Urinary bladder (tissue), 4 donors: ENCODE measurements around the gene CD24. TPM values are rescaled to one million over a fixed set of nuclear protein-coding genes. Genes with fewer than 3 reads are reported as not detected.
"Not testable (repeated sequence)": the region's sequence is repeated elsewhere in the genome, so short reads cannot be mapped to it uniquely, and the experiment has no call there.

Experiments used
- DNase-seq: peaks from one replicate; pipeline ENCODE4 v3.0.0-alpha.2; 2015; ENCODE audit errors: extremely low spot score
- H3K27ac ChIP-seq: one replicate; pipeline ENCODE4 v1.5.1; 2013; ENCODE audit warnings: low read depth, mild to moderate bottlenecking, moderate library complexity
- H3K36me3 ChIP-seq: one replicate; pipeline ENCODE4 v1.6.1; 2013; ENCODE audit warnings: mild to moderate bottlenecking, moderate library complexity; ENCODE audit not compliant: insufficient read depth
- H3K4me1 ChIP-seq: one replicate; pipeline ENCODE4 v1.6.1; 2013; ENCODE audit warnings: mild to moderate bottlenecking, moderate library complexity; ENCODE audit not compliant: insufficient read depth
- H3K4me3 ChIP-seq: one replicate; pipeline ENCODE4 v1.5.1; 2013; ENCODE audit warnings: low read depth, low read length
- WGBS: extraction: QIAGEN DNeasy Blood & Tissue Kit; methylation state at CpG from one replicate; pipeline ENCODE4 v1.1.7; 2013; 5-methylcytosine and 5-hydroxymethylcytosine counted together
- polyA plus RNA-seq: library from polyadenylated mRNA; stranded (reverse); fragments of 200-250 nt; gene quantifications from one replicate; pipeline ENCODE4 v1.2.3, GENCODE V29; 2013
- total RNA-seq: library from RNA; depleted of rRNA; stranded (reverse); fragments of >200 nt; gene quantifications from one replicate; pipeline ENCODE4 v1.2.3, GENCODE V29; 2014
- donor health status: healthy with polysubstance abuse.
- donor health status: healthy.

Gene CD24
- total and polyA plus RNA-seq, 2 donors = 28.8 to 283 TPM

DNA sequence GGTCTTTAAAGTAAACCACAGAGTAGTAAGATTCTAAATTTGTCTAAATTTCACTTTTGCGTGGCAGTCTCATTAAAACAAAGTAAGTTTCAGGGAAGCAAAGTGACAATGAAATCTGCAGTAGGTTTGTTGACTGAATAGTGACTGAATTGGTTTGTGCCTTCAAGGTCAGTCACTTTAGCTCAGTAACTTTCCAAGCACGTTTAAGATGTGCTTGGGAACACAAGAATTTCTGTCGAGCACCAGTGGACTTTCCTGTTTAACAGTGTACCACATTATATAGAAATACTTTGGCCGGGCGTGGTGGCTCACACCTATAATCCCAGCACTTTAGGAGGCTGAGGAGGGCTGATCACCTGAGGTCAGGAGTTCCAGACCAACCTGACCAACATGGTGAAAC is 1.7 kb upstream of the CD24 start:
- H3K27ac ChIP-seq = no peak overlapping the region
- H3K4me3 ChIP-seq = no peak overlapping the region
- H3K4me1 ChIP-seq = no peaks in the 10 kb centered on the region
- no peaks in the 10 kb centered on the region for H3K36me3 ChIP-seq
- 63% methylated on average over 5 of the region's 5 CpGs for WGBS
- no peak for DNase-seq

- H3K27ac ChIP-seq = no peak overlapping the region
- H3K4me3 ChIP-seq = peak overlapping the region; percentile 64
- DNase-seq = no peak
- no peaks in the 10 kb centered on the region for H3K4me1 ChIP-seq
- no peaks in the 10 kb centered on the region for H3K36me3 ChIP-seq
- WGBS = 3% methylated on average over 12 of the region's 12 CpGs
Observed at GRCh38 chr6:106975738-106976064, 1.2 kb upstream of the CD24 start.

DNA sequence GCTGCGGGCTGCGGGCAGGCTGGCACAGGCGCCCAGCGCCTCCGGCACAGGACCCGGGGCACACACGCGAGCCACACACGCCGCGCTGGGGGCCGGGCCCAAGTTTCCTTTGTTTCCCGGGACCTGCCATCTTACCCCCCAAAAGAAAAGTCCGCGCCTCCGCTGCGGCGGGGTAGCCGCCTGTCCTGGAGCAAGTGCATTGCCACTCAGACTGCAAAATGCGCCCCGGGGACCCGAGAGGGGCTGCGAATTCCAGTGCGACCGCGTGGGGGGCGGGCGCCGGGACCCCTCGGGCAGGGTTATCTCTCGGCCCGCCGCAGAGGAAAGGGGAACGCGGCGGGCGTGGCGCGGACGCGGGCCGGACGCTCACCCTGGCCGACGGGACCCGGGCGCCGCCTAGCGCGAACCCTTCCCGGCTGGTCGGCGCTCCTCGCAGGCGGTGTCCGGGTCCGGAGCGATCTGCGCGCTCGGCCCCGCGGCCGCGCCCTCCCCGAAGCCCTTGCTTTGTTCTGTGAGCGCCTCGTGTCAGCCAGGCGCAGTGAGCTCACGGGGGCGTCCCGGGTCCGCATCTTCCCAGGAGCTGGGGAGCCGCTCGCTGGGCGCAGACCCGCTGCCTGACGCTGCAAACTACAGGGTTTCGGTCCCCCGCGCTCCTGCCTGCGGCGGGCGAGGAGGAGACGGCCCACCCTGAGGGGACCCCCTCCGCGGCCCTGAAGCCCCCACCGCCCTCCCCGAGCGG is 639 bp upstream of the CD24 start:
- no peak for DNase-seq
- under 1% methylated on average over 90 of the region's 90 CpGs for WGBS
- Histone ChIP-seq H3K4me3 (peak overlapping the region; percentile 64), H3K4me1 (no peaks in the 10 kb centered on the region), H3K36me3 (no peaks in the 10 kb centered on the region), H3K27ac (no peak overlapping the region)

DNA sequence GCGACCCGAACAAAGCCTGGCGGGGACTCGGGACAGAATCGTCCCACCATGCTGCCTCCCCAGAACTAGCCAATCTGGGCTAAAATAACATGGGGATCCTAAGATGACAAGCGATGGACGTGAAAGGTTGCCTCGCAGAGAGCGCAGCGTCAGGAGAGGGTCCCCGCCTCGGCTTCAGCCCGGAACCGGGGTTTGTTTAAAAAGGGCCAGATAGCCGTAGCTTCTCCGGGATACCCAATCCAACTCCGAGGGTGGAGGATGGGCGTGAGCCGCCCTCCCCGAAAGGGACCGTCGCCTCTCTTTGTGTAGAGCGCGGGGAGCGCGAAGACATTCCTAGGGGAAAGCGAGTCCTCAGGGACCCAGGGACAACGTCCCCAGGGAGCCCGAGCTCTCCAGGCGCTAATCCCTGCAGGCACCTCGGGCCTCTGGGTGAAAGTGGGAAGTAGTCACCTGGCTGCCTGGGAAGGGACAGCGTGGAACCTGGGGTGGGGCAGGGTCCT is 643 bp downstream of the CD24 start:
- H3K4me1 ChIP-seq = no peaks in the 10 kb centered on the region
- no peak overlapping the region for H3K27ac ChIP-seq
- H3K4me3 ChIP-seq = peak overlapping the region; percentile 64
- H3K36me3 ChIP-seq = no peaks in the 10 kb centered on the region
- 1% methylated on average over 32 of the region's 32 CpGs for WGBS
- no peak for DNase-seq

DNA sequence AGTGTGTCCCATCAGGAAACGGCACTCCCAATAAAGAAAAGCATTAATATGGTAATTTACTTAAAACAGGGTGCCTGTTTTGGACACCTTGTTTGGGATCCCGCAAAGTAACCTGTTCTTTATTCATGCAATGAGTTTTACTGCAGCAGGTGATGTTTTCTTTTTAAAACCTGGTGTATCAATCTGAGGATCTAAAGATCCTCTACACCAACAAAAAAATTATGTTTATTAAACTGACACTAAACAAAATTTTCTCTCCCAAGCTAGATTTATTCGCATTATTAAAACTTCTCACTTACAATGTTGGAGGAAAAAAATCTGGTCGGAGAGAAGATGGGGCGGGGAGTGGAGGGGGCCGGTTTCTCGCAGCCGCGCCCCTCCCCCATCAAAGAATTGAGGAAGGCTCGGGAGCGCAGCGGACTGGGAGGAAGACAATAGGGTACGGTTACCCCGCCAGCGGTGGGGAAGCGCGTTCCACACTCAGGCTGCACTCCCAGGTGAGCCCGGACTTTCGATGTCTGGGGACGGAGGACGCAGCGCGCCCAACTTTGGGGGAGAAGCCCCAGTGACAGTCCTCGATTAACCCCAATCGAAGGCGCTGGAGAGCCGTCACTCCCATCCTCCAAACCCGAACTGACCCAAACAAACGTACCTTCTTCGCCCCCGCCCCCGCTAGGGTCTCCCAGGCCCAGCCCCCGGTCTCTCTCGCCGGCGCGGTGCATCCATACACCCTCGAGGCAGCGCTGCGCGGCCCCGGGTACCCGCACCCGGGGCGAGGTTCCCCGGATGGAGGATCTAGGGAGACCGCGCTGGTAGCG is 1.3 kb downstream of the CD24 start:
- Histone ChIP-seq H3K4me3 (peak overlapping the region; percentile 64), H3K36me3 (no peaks in the 10 kb centered on the region), H3K27ac (no peak overlapping the region), H3K4me1 (no peaks in the 10 kb centered on the region)
- 3% methylated on average over 49 of the region's 49 CpGs for WGBS
- DNase-seq = no peak

GRCh38 chr6:106972500-106972899 is 2.0 kb downstream of the CD24 start:
- Histone ChIP-seq H3K27ac (no peak overlapping the region), H3K4me1 (no peaks in the 10 kb centered on the region), H3K36me3 (no peaks in the 10 kb centered on the region), H3K4me3 (no peak overlapping the region)
- no peak for DNase-seq
- WGBS = 22% methylated on average over 10 of the region's 10 CpGs

DNA sequence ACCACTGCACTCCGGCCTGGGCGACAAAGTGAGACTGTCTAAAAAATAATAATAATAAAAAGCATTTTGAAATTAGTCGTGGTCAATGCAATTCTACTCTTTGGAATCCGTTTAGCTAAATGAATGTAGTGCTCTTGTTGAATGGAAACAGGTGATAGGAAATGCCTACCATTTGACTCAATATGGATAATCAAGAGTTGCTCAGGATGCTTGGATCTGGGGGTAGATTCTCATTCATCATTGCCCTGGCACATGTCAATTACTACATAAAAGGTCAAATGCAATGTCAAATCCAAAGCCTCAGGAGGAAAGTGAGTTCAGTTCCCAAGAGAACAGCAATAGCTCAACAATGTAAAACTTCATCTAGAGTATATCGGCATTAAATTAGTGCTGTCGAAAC is 3.8 kb downstream of the CD24 start:
- WGBS = 92% methylated on average over 6 of the region's 6 CpGs
- H3K36me3 ChIP-seq, H3K27ac ChIP-seq, H3K4me1 ChIP-seq, DNase-seq, H3K4me3 ChIP-seq: not testable (repeated sequence)

GRCh38 chr6:106967936-106968555 is 6.5 kb downstream of the CD24 start:
- no peak overlapping the region for H3K27ac ChIP-seq
- no peaks in the 10 kb centered on the region for H3K36me3 ChIP-seq
- no peaks in the 10 kb centered on the region for H3K4me1 ChIP-seq
- no peak overlapping the region for H3K4me3 ChIP-seq
- WGBS = 79% methylated on average over 9 of the region's 9 CpGs
- DNase-seq = no peak

- DNase-seq = no peak
- H3K27ac ChIP-seq = no peak overlapping the region
- no peaks in the 10 kb centered on the region for H3K4me1 ChIP-seq
- no peak overlapping the region for H3K4me3 ChIP-seq
- 90% methylated on average over 9 of the region's 9 CpGs for WGBS
- no peaks in the 10 kb centered on the region for H3K36me3 ChIP-seq
Observed at GRCh38 chr6:106966671-106967640, 7.6 kb downstream of the CD24 start.

DNA sequence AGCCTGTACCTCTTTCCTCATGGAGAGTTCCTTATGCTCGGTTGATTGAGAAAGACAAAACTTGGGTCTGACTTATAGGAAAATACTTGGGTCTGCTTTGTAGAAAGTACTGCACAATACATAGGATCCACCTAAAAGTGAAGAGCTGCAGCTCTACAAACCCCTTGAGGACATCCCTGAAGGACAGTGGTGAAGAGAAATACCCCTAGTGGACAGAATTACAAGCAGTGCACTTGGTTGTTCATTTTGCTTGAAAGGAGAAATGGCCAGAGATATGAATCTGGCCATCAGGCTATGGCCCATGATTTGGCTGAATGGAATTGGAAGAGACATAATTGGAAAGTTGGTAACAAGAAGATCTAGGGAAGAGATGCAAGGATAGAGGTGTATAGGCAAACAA is 8.3 kb downstream of the CD24 start:
- H3K27ac ChIP-seq = no peak overlapping the region
- DNase-seq = no peak
- no peaks in the 10 kb centered on the region for H3K4me1 ChIP-seq
- no peaks in the 10 kb centered on the region for H3K36me3 ChIP-seq
- no peak overlapping the region for H3K4me3 ChIP-seq
- 90% methylated on average over 1 of the region's 1 CpG for WGBS

GRCh38 chr6:106964954-106965353 is 9.6 kb downstream of the CD24 start:
- Histone ChIP-seq H3K4me3 (no peak overlapping the region), H3K4me1 (no peaks in the 10 kb centered on the region), H3K36me3 (no peaks in the 10 kb centered on the region), H3K27ac (no peak overlapping the region)
- DNase-seq = no peak
- WGBS = 71% methylated on average over 1 of the region's 1 CpG

DNA sequence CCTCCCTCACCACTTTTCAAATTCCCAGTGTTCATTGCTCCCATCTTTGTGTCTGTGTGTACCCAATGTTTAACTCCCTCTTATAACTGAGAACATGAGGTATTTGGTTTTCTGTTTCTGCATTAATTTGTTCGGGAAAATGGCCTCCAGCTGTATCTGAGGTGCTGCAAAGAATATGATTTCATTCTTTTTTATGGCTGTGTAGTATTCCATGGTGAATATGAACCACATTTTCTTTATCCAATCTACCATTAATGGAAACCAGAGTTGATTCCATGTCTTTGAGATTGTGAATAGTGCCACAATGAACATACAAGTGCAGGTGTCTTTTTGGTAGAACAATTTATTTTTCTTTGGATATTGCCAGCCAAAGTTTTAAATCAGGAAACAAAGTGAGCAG is 10.4 kb downstream of the CD24 start:
- no peaks in the 10 kb centered on the region for H3K36me3 ChIP-seq
- no peaks in the 10 kb centered on the region for H3K4me1 ChIP-seq
- no peak overlapping the region for H3K4me3 ChIP-seq
- DNase-seq = no peak
- H3K27ac ChIP-seq = no peak overlapping the region
- WGBS = 76% methylated on average over 1 of the region's 1 CpG

GRCh38 chr6:106963544-106963943 is 11.0 kb downstream of the CD24 start:
- no peaks in the 10 kb centered on the region for H3K4me1 ChIP-seq
- no peak for DNase-seq
- H3K4me3 ChIP-seq = no peak overlapping the region
- H3K27ac ChIP-seq = no peak overlapping the region
- no peaks in the 10 kb centered on the region for H3K36me3 ChIP-seq
- WGBS = 85% methylated on average over 4 of the region's 4 CpGs
